HEK293T (cell line): Measurements from ENCODE around the gene ANKRD12.

ENCODE experiments used
- CTCF ChIA-PET: fragments of 350-600 bp; formaldehyde crosslinking; extraction: SDS; loops from one replicate; lab custom pipeline; 2021; ENCODE audit warnings: antibody characterized with exemption, inconsistent platforms; lab: Yijun Ruan, JAX
- POLR2A ChIA-PET: fragments of 350-600 bp; formaldehyde crosslinking; extraction: SDS; loops from one replicate; lab custom pipeline; 2020; ENCODE audit warnings: antibody characterized with exemption, inconsistent platforms; lab: Yijun Ruan, JAX
- DNase-seq: peaks from one replicate; pipeline ENCODE4 v3.0.0; 2012; ENCODE audit warnings: mixed read lengths; ENCODE audit errors: extremely low spot score
- ARNT ChIP-seq: fragments of 450-650 bp; IDR thresholded peaks from 2 replicates; pipeline ENCODE4 v1.6.1; 2017; ENCODE audit warnings: mild to moderate bottlenecking
- BHLHE40 ChIP-seq: fragments of 450-650 bp; IDR thresholded peaks from 2 replicates; pipeline ENCODE4 v1.6.1; 2016; ENCODE audit warnings: mild to moderate bottlenecking, moderate library complexity, borderline replicate concordance
- CTBP1 ChIP-seq: fragments of 450-650 bp; IDR thresholded peaks from 2 replicates; pipeline ENCODE4 v1.6.1; 2016; ENCODE audit warnings: borderline replicate concordance
- ELF4 ChIP-seq: fragments of 450-650 bp; IDR thresholded peaks from 2 replicates; pipeline ENCODE4 v1.6.1; 2017; ENCODE audit warnings: antibody characterized with exemption
- FOXA1 ChIP-seq: fragments of 450-650 bp; IDR thresholded peaks from 2 replicates; pipeline ENCODE4 v1.6.1; 2016; ENCODE audit warnings: mild to moderate bottlenecking
- FOXK2 ChIP-seq: fragments of 450-650 bp; IDR thresholded peaks from 2 replicates; pipeline ENCODE4 v1.6.1; 2016; ENCODE audit warnings: mild to moderate bottlenecking
- FOXM1 ChIP-seq: fragments of 450-650 bp; IDR thresholded peaks from 2 replicates; pipeline ENCODE4 v1.6.1; 2017; ENCODE audit warnings: mild to moderate bottlenecking, borderline replicate concordance
- HDGF ChIP-seq: fragments of 450-650 bp; IDR thresholded peaks from 2 replicates; pipeline ENCODE4 v1.6.1; 2017; ENCODE audit warnings: antibody characterized with exemption, borderline replicate concordance
- L3MBTL2 ChIP-seq: fragments of 450-650 bp; conservative IDR thresholded peaks from 2 replicates; pipeline ENCODE4 v1.6.1; 2016; ENCODE audit warnings: mild to moderate bottlenecking
- LEF1 ChIP-seq: fragments of 450-650 bp; IDR thresholded peaks from 2 replicates; pipeline ENCODE4 v1.6.1; 2017; ENCODE audit warnings: mild to moderate bottlenecking, borderline replicate concordance
- NFRKB ChIP-seq: fragments of 450-650 bp; IDR thresholded peaks from 2 replicates; pipeline ENCODE4 v1.6.1; 2016; ENCODE audit warnings: mild to moderate bottlenecking, moderate library complexity
- SP1 ChIP-seq: fragments of 450-650 bp; IDR thresholded peaks from 2 replicates; pipeline ENCODE4 v1.6.1; 2017
- SUZ12 ChIP-seq: fragments of 450-650 bp; IDR thresholded peaks from 2 replicates; pipeline ENCODE4 v1.6.1; 2016; ENCODE audit warnings: mild to moderate bottlenecking
- TARDBP ChIP-seq: fragments of 450-650 bp; IDR thresholded peaks from 2 replicates; pipeline ENCODE4 v1.6.1; 2016
- ZNF384 ChIP-seq: fragments of 450-650 bp; IDR thresholded peaks from 2 replicates; pipeline ENCODE4 v1.6.1; 2016
- TF ChIP-seq, protein P1 (sequence below): fragments of 450-650 bp; IDR thresholded peaks from 2 replicates; pipeline ENCODE4 v1.6.1; 2016

The ANKRD12 gene

DNA sequence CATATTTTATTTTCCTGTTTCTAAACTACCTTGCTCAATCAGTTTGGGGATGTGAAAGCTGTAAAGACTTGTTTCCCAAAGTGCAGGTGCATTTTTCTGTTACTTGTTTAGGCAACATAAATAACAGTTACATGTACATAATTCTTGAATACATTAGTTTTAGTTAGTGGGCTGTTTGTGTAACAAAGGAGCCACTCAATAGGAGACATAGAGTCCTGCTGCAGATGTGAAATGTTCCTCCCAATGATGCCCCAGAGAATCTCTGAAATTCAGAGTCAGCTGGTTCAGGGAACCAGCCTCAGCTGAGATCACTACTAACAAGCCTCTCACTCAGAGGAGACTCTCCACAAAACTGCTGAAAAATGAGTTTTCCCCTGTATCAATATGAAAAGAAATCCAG, 106.4 kb downstream of the ANKRD12 start:
- TF ChIP-seq SP1, result no peak
- TF ChIP-seq L3MBTL2, result no peak
- TF ChIP-seq BHLHE40, result no peak
- no peak for TF ChIP-seq TARDBP
- no peak for TF ChIP-seq ELF4
- TF ChIP-seq NFRKB, result no peak
- TF ChIP-seq LEF1, result no peak
- no peak for TF ChIP-seq CTBP1
- no peak for TF ChIP-seq HDGF
- no peak for TF ChIP-seq ZNF384
- no peak for TF ChIP-seq ARNT
- no peak for TF ChIP-seq FOXK2
- no peak for TF ChIP-seq FOXA1
- CTCF ChIA-PET, result no interaction called here
- POLR2A ChIA-PET, result no interaction called here
- DNase-seq, result no peak

- POLR2A ChIA-PET, result no interaction called here
- CTCF ChIA-PET, result no interaction called here
- TF ChIP-seq LEF1, result no peak
These were observed 107.8 kb downstream of the ANKRD12 start for GRCh38 chr18:9244376-9244775.

GRCh38 chr18:9248661-9249060, 112.1 kb downstream of the ANKRD12 start:
- DNase-seq, result no peak
- TF ChIP-seq SUZ12 (no peak), ZNF384 (no peak), LEF1 (no peak), L3MBTL2 (no peak), TARDBP (no peak), FOXA1 (no peak), ELF4 (no peak), HDGF (no peak), BHLHE40 (no peak), FOXK2 (no peak), NFRKB (no peak), ARNT (no peak), FOXM1 (no peak), CTBP1 (no peak), SP1 (no peak)
- TF ChIP-seq, protein P1, sequence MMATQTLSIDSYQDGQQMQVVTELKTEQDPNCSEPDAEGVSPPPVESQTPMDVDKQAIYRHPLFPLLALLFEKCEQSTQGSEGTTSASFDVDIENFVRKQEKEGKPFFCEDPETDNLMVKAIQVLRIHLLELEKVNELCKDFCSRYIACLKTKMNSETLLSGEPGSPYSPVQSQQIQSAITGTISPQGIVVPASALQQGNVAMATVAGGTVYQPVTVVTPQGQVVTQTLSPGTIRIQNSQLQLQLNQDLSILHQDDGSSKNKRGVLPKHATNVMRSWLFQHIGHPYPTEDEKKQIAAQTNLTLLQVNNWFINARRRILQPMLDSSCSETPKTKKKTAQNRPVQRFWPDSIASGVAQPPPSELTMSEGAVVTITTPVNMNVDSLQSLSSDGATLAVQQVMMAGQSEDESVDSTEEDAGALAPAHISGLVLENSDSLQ, result no peak
- POLR2A ChIA-PET, result no interaction called here
- CTCF ChIA-PET, result no interaction called here

More at GRCh38 chr18:9244376-9244775, 107.8 kb downstream of the ANKRD12 start:
- DNase-seq, result no peak

DNA sequence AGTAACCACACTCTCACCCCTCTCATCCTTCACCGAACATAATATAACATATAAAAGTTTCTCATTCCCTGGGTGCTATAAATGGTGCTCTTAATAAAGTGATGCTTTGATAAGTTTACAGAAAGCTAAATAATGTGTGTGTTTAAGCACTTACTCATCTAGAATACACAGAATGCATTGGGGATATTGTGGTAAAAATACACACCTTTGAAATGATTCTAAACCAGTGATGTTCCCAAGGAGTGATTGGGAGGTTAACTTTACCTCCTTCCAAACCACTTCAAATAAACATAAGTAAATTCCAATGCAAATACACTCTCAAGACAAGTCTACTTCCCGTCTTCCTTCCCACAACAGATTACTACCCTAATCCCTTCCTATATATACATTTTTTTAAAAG, 112.7 kb downstream of the ANKRD12 start:
- TF ChIP-seq TARDBP, result no peak
- no peak for TF ChIP-seq FOXK2
- TF ChIP-seq LEF1, result no peak
- no peak for TF ChIP-seq L3MBTL2
- TF ChIP-seq ARNT, result no peak
- TF ChIP-seq FOXM1, result no peak
- no peak for TF ChIP-seq ZNF384
- no peak for TF ChIP-seq SUZ12
- no peak for TF ChIP-seq SP1
- TF ChIP-seq, protein P1, result no peak
- no peak for TF ChIP-seq CTBP1
- TF ChIP-seq BHLHE40, result no peak
- no peak for TF ChIP-seq HDGF
- no peak for TF ChIP-seq ELF4
- no peak for TF ChIP-seq FOXA1
- TF ChIP-seq NFRKB, result no peak
- ChIA-PET CTCF (no interaction called here), POLR2A (no interaction called here)
- no peak for DNase-seq

- DNase-seq, result no peak
- TF ChIP-seq ARNT (no peak), ZNF384 (no peak), LEF1 (no peak), ELF4 (no peak), SP1 (no peak), NFRKB (no peak), SUZ12 (no peak), FOXM1 (no peak), TARDBP (no peak), L3MBTL2 (no peak), CTBP1 (no peak), HDGF (no peak), FOXK2 (no peak), BHLHE40 (no peak)
- CTCF ChIA-PET, result no interaction called here
- POLR2A ChIA-PET, result no interaction called here
These were observed 122.6 kb downstream of the ANKRD12 start for GRCh38 chr18:9259173-9259572.

DNA sequence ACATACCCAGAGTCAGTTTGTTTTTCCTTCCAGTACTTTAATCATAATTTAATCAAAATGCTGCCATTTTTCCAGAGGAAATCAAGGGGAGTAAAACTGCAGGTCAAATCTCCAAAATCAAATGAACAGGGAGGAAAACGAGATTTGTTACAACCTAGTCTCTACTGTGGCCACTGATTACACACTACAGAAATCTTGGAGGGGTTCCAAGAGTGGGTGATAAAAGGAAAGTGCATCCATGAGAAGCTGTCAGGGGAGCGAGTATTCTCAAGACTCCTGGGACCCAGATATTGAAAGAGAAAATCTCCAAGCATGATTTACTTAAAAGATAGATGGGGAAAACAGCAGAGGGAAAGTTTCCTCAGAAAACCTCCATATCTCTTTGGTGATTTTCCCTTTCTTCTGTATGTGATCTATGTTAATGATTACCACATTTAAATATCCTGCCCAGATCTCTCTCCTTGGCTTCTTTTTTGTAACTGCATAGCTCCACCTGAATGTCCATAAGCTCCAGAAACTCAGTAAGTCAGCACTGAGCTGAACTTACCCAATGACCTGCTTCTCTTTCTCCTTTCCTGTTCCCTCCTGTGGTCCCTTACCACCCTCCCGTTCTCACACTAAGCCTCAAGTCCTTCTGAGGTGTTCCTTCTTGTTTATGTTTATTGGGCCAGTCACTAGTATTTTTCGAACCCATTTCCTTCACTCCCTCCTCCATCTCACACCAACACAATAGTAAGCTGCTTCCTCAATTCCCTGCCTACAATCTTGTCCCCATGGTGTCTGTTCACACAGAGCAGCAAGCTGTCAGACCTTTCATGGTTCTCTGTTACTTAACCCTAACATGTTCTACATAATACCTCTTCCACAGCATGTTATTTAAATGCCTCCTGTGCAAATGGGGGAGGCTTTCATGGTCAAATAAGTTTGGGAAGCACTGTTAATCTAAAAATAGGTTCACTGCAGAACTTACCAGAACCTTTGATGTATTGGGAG, 124.1 kb downstream of the ANKRD12 start:
- TF ChIP-seq HDGF, result no peak
- no peak for TF ChIP-seq FOXM1
- no peak for TF ChIP-seq NFRKB
- TF ChIP-seq SUZ12, result no peak
- no peak for TF ChIP-seq SP1
- no peak for TF ChIP-seq FOXK2
- no peak for TF ChIP-seq FOXA1
- no peak for TF ChIP-seq ELF4
- TF ChIP-seq CTBP1, result no peak
- TF ChIP-seq ARNT, result no peak
- TF ChIP-seq, protein P1, result no peak
- TF ChIP-seq TARDBP, result no peak
- TF ChIP-seq ZNF384, result no peak
- TF ChIP-seq BHLHE40, result no peak
- no peak for TF ChIP-seq LEF1
- TF ChIP-seq L3MBTL2, result no peak
- no peak for DNase-seq
- POLR2A ChIA-PET, result no interaction called here
- CTCF ChIA-PET, result no interaction called here
